D721Med (cell line): ENCODE measurements around the gene AADACL2.
"Not testable (repeated sequence)": the region's sequence is repeated elsewhere in the genome, so short reads cannot be mapped to it uniquely, and the experiment has no call there.

Experiments
- DNase-seq: peaks from one replicate; pipeline ENCODE4 v3.0.0; 2011; ENCODE audit warnings: low spot score; ENCODE audit not compliant: insufficient read length
- FAIRE-seq: peaks from 2 replicates; lab custom pipeline; 2011; peaks lifted over from hg19 to GRCh38; lab: Jason Lieb, UNC
- TF ChIP-seq, protein P1 (sequence below): IDR thresholded peaks from 2 replicates; pipeline ENCODE4 v1.5.1; 2012; ENCODE audit warnings: mild to moderate bottlenecking, control low read depth; ENCODE audit not compliant: insufficient read depth; ENCODE audit errors: missing control alignments

Gene AADACL2

DNA sequence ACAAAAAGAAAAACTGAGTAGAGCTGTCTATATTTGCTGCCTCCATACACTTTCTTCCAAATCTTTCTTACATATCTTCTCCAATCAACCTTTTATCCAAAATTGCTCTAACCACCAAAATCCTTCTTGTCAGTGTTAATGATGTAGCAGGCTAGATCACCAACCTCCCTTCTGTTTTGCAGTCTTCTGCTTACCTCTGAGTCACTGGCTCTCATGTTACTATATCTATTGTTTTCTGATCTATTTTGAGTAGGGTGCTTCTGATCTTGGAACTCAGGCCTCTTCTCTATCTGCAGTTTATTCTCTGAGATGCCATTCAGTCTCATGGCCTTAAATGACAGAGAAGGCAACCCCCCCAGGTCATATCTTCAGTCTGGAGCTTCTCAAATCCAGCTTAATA is 53.9 kb downstream of the AADACL2 start:
- FAIRE-seq, result no peak
- TF ChIP-seq, protein P1, sequence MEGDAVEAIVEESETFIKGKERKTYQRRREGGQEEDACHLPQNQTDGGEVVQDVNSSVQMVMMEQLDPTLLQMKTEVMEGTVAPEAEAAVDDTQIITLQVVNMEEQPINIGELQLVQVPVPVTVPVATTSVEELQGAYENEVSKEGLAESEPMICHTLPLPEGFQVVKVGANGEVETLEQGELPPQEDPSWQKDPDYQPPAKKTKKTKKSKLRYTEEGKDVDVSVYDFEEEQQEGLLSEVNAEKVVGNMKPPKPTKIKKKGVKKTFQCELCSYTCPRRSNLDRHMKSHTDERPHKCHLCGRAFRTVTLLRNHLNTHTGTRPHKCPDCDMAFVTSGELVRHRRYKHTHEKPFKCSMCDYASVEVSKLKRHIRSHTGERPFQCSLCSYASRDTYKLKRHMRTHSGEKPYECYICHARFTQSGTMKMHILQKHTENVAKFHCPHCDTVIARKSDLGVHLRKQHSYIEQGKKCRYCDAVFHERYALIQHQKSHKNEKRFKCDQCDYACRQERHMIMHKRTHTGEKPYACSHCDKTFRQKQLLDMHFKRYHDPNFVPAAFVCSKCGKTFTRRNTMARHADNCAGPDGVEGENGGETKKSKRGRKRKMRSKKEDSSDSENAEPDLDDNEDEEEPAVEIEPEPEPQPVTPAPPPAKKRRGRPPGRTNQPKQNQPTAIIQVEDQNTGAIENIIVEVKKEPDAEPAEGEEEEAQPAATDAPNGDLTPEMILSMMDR, result no peak
- no peak for DNase-seq

DNA sequence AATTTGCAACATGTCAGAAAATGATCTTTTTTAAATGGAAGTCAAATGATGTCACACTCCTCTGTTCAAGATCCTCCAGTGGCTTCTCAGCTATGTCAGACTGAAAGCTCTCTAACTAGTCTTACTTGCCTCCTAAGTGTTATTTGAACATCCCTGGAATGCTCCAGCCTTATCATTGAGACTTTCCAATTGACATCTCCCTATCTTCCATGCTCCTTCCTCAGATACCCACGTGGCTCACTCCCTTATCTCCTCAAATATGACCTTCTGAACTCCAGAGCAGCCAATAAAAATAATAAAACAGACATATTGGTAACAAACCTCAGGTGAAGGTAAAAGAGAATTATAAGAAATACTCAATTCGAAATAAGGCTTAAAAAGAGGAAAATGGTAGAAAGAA is 54.7 kb downstream of the AADACL2 start:
- DNase-seq (no peak), FAIRE-seq (no peak)
- TF ChIP-seq, protein P1, result no peak

DNA sequence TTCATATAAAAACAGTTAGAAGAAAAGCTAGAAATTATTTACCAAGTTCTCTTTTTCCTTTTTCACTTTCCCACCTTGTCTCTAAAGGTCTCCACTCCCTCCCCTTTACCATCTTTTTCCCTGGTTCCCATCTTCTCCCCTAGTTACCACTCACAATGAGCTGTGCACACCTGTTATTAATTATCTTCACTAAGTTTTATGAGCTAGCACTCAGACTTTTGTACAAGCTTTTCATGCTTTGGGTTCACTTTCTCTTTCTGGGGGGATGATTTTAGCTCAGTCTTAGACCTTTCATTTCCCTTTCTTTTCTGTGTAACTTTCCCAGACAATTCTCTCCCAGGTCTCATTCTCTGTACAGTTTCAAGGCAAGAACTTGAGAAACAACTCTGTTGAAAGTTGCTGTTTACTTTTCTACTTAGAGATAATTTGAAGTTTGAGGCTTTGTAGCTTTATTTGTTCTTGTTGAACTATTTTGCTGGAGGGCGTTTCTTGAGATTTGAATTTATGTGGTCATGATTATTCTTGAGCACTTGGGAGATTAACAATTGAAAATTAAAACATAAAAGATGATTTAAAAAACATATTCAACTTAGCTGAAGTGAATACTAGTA is 56.2 kb downstream of the AADACL2 start:
- no peak for DNase-seq
- FAIRE-seq, result no peak
- TF ChIP-seq, protein P1, result no peak

DNA sequence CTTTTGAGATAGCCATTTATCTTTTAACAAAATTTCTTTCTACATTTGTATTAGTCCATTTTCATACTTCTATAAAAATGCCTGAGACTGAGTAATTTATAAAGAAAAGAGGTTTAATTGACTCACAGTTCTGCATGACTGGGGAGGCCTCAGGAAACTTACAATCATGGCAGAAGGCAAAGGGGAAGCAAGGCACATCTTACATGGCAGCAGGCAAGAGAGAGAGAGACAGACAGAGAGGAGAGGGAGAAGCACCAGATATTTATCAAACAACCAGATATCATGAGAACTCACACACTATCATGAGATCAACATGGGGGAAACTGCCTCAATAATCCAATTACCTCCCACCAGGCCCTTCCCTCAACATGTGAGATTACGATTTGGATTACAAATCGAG is 57.0 kb downstream of the AADACL2 start:
- DNase-seq, FAIRE-seq: not testable (repeated sequence)

DNA sequence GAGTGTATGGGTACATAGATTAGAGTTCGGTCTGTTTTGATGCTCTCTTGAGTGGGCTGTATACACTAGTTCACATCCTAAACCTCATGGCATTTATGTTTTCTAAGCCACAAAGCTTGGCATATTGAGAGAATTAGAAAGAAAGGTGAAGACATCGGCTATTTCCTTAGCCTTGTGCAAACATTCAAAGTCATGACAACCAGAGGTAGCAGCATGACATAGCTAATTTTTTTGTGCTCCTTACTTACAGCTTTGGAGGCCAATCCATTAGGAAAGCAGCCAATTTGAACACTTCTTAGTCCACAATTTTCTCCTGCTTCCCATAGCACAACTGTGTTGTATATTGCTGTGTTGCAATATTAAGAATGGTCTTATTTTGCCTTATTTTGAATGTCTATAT is 58.7 kb downstream of the AADACL2 start:
- no peak for FAIRE-seq
- no peak for DNase-seq
- TF ChIP-seq, protein P1, result no peak

DNA sequence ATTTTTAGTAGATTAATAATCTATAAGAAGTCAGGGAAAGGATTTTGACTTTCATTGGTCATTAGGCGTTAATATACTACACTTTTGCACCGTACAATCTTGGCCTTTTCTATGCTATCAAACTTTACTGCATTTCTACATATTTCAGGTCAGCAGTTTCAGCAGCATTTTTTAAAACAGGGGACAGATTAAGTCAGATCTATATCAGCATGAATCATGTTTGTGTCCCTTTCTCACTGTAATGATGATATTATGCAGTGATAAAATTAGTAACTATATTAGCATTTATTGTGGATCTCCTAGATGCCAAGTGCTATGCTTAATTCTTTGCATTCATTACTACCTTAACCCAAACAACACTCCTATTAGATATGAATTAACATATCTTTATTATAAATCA is 59.9 kb downstream of the AADACL2 start:
- FAIRE-seq, result no peak
- DNase-seq, result no peak
- TF ChIP-seq, protein P1, result no peak

DNA sequence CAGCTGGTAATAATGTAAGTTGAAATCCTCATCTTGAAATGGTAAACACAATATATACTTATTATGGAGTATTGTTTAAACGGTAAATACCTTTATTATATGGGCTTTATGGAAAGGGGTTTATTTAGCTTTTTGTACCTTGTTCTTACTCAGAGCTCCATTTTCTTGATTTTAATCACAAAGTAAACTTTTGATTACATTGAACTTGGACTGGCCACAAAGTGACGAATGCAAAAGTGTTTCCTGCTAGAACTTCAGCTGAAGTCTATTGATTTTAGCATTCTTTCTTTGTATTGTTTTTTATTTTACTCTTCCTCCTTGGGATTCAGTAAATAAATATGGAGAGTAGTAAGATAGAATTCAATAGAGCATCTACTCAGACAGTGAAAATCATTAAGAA is 60.4 kb downstream of the AADACL2 start:
- FAIRE-seq (no peak), DNase-seq (no peak)
- TF ChIP-seq, protein P1, result no peak

DNA sequence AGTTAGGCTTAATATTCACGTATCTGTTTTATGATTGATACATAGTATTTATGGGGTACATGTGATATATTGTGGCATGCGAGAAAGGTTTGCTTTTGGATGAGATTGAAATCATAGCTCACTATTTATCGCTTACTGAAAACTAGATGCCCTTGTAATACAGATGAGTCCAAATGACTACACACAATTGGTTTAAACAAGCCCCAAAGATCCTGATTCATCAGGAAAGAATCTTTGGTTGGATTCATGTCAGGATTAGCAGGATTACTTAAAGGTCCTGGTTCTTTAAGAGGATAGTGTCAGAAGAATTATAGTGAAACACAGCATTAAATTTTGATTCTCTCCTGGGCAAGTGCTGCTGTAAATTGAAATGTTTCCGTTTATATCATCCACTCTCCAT is 61.5 kb downstream of the AADACL2 start:
- FAIRE-seq (no peak), DNase-seq (no peak)
- TF ChIP-seq, protein P1, result no peak
